IMR-90 (cell line): ENCODE results near the gene AKAP13. TPM values are rescaled to one million over a fixed set of nuclear protein-coding genes. Genes with fewer than 3 reads are reported as not detected.

Experiments
- ATAC-seq: fragments of 200-7000 bp; cut with Tn5 transposase; 2 replicates; pipeline ENCODE4 v1.9.1; 2020; ENCODE audit warnings: low read depth, mild to moderate bottlenecking, moderate library complexity
- BruUV-seq: library from RNA; stranded (reverse); fragments of 400-500 nt; replicated peaks from 2 replicates; lab custom pipeline; 2021; lab: Mats Ljungman, UMichigan
- CTCF ChIA-PET: fragments of 300-600 bp; formaldehyde crosslinking; extraction: SDS; loops from one replicate; lab custom pipeline; 2021; ENCODE audit warnings: antibody characterized with exemption; lab: Yijun Ruan, JAX
- POLR2A ChIA-PET: fragments of 300-600 bp; sonication (Branson Sonifier 250); formaldehyde crosslinking; loops from one replicate; lab custom pipeline; 2022; ENCODE audit warnings: antibody characterized with exemption; ENCODE audit not compliant: unreplicated experiment; lab: Charles Lee
- DNase-seq: peaks from one replicate; pipeline ENCODE4 v3.0.0; 2013
- H2AFZ ChIP-seq: replicated peaks from 2 replicates; pipeline ENCODE3; 2013; ENCODE audit warnings: low read length, mild to moderate bottlenecking; ENCODE audit not compliant: poor library complexity
- H2AK5ac ChIP-seq: 2 replicates; pipeline ENCODE4 v1.6.1; 2013; ENCODE audit warnings: low read depth, low read length, inconsistent platforms
- H2AK9ac ChIP-seq: replicated peaks from 2 replicates; pipeline ENCODE3; 2013; ENCODE audit warnings: mild to moderate bottlenecking, low read depth, low read length, moderate library complexity; ENCODE audit not compliant: poor library complexity
- H2BK120ac ChIP-seq: 2 replicates; pipeline ENCODE4 v1.6.1; 2013; ENCODE audit warnings: low read depth, low read length, inconsistent platforms
- H2BK15ac ChIP-seq: 3 replicates; pipeline ENCODE4 v1.6.1; 2013; ENCODE audit warnings: low read depth, low read length, inconsistent platforms
- H2BK20ac ChIP-seq: 2 replicates; pipeline ENCODE4 v1.6.1; 2013; ENCODE audit warnings: low read depth, mild to moderate bottlenecking, inconsistent platforms, low read length, moderate library complexity
- H2BK5ac ChIP-seq: 2 replicates; pipeline ENCODE4 v1.6.1; 2013; ENCODE audit warnings: mild to moderate bottlenecking, low read depth, low read length, inconsistent platforms; ENCODE audit not compliant: poor library complexity, severe bottlenecking
- H3K14ac ChIP-seq: replicated peaks from 2 replicates; pipeline ENCODE4 v1.6.1; 2013; ENCODE audit warnings: low read depth, low read length, inconsistent platforms
- H3K18ac ChIP-seq: 2 replicates; pipeline ENCODE4 v1.6.1; 2013; ENCODE audit warnings: low read depth, low read length, control low read depth
- H3K23ac ChIP-seq: 2 replicates; pipeline ENCODE4 v1.6.1; 2013; ENCODE audit warnings: low read depth, low read length, inconsistent platforms
- H3K27ac ChIP-seq: 2 replicates; pipeline ENCODE4 v1.5.1; 2013; ENCODE audit warnings: mild to moderate bottlenecking, control low read depth, low read length; ENCODE audit not compliant: insufficient read depth
- H3K27me3 ChIP-seq: 2 replicates; pipeline ENCODE4 v1.6.1; 2013; ENCODE audit warnings: low read length; ENCODE audit not compliant: control insufficient read depth, insufficient read depth
- H3K36me3 ChIP-seq: 2 replicates; pipeline ENCODE4 v1.6.1; 2013; ENCODE audit warnings: low read length, mixed read lengths; ENCODE audit not compliant: control insufficient read depth, insufficient read depth
- H3K4ac ChIP-seq: 2 replicates; pipeline ENCODE4 v1.6.1; 2013; ENCODE audit warnings: low read depth, low read length, inconsistent platforms
- H3K4me1 ChIP-seq: 2 replicates; pipeline ENCODE4 v1.6.1; 2013; ENCODE audit warnings: low read length, mixed read lengths; ENCODE audit not compliant: control insufficient read depth, insufficient read depth
- H3K4me2 ChIP-seq: 2 replicates; pipeline ENCODE4 v1.6.1; 2013; ENCODE audit warnings: low read depth, mild to moderate bottlenecking, control low read depth, low read length, moderate library complexity
- H3K4me3 ChIP-seq: 2 replicates; pipeline ENCODE4 v1.5.1; 2013; ENCODE audit warnings: low read depth, mild to moderate bottlenecking, control low read depth, low read length, moderate library complexity; ENCODE audit not compliant: insufficient read depth
- H3K56ac ChIP-seq: 2 replicates; pipeline ENCODE4 v1.6.1; 2013; ENCODE audit warnings: low read length, inconsistent platforms; ENCODE audit not compliant: insufficient read depth; ENCODE audit errors: extremely low read depth
- H3K79me1 ChIP-seq, 2 experiments: 2 replicates each; pipeline ENCODE4 v1.6.1; 2013; ENCODE audit warnings: low read length in 2 of 2, inconsistent platforms in 1 of 2, low read depth in 1 of 2
- H3K9ac ChIP-seq: 2 replicates; pipeline ENCODE4 v1.6.1; 2013; ENCODE audit warnings: low read depth, low read length, control low read depth
- H3K9me1 ChIP-seq: 2 replicates; pipeline ENCODE4 v1.6.1; 2013; ENCODE audit warnings: low read length, inconsistent platforms; ENCODE audit not compliant: insufficient read depth
- H3K9me3 ChIP-seq: 2 replicates; pipeline ENCODE4 v1.6.1; 2013; ENCODE audit warnings: low read length; ENCODE audit not compliant: control insufficient read depth, insufficient read depth
- H4K20me1 ChIP-seq: 2 replicates; pipeline ENCODE4 v1.6.1; 2013; ENCODE audit warnings: low read length, inconsistent platforms; ENCODE audit not compliant: insufficient read depth
- H4K5ac ChIP-seq: 2 replicates; pipeline ENCODE4 v1.6.1; 2013; ENCODE audit warnings: mild to moderate bottlenecking, low read depth, low read length, control low read depth
- H4K8ac ChIP-seq, 2 experiments: 2 replicates each; pipeline ENCODE4 v1.6.1; 2013; ENCODE audit warnings: low read depth in 2 of 2, low read length in 2 of 2, control low read depth in 1 of 2, inconsistent platforms in 1 of 2
- H4K91ac ChIP-seq: 2 replicates; pipeline ENCODE4 v1.6.1; 2013; ENCODE audit warnings: low read depth, low read length, inconsistent platforms; ENCODE audit not compliant: insufficient read depth
- FOS ChIP-seq: fragments of 150-350 bp; IDR thresholded peaks from 2 replicates; pipeline ENCODE4 v1.6.1; 2016; ENCODE audit warnings: low read depth, low read length
- MAZ ChIP-seq: IDR thresholded peaks from 2 replicates; pipeline ENCODE4 v1.6.1; 2012; ENCODE audit warnings: low read depth, mild to moderate bottlenecking, low read length, improper control_type of control experiment, moderate library complexity, borderline replicate concordance
- WGBS, 2 experiments: methylation state at CpG; one replicate each; pipeline versions ENCODE4 v1.1.5 to v1.1.7; 2013; ENCODE audit warnings: missing lambda C conversion rate in 2 of 2; ENCODE audit not compliant: insufficient read length in 1 of 2; ENCODE audit errors: extremely low coverage in 2 of 2; 5-methylcytosine and 5-hydroxymethylcytosine counted together
- dilution Hi-C: fragments of 300-500 bp; cut with HindIII; formaldehyde crosslinking; loops from one replicate; pipeline ENCODE4 v1.14.3; 2018; ENCODE audit warnings: low sequenced_read_pairs; ENCODE audit not compliant: unreplicated experiment
- in situ Hi-C: fragments of 300-500 bp; cut with MboI; formaldehyde crosslinking; loops from 3 replicates; pipeline ENCODE4 v1.14.3; 2019; ENCODE audit warnings: low sequenced_read_pairs, inconsistent platforms, mixed read lengths
- intact Hi-C: fragments of 100-400 bp; cut with micrococcal nuclease; formaldehyde crosslinking; loops from 2 replicates; pipeline ENCODE4 v1.10.0; 2022
- polyA plus RNA-seq, 3 experiments: library from polyadenylated mRNA; depleted of rRNA; stranded (reverse); fragments of >200 nt; gene quantifications; 2 replicates each; pipeline ENCODE4 v1.2.3, GENCODE V29; 2012; ENCODE audit warnings: low replicate concordance in 1 of 3
- total RNA-seq: library from RNA; depleted of rRNA; stranded (reverse); fragments of >200 nt; gene quantifications from 2 replicates; pipeline ENCODE4 v1.2.3, GENCODE V29; 2012

AKAP13 gene
- total and polyA plus RNA-seq, 2 of the 4 experiments (the other 2 are of a cell fraction) = 10.4 to 46.4 TPM

GRCh38 chr15:85473455-85473854, 93.1 kb downstream of the AKAP13 start:
- no peak overlapping the region for H2AK9ac ChIP-seq
- peak overlapping the region; percentile 41 for H3K14ac ChIP-seq
- 0 out of 3 replicates have a peak overlapping the region, but pooled peaks have one; percentile 1 for H2BK15ac ChIP-seq
- peak overlapping the region; percentile 76; the same call in 1 of the 2 replicates for H3K23ac ChIP-seq
- dilution Hi-C loops (no loop called here), intact Hi-C loops (loop anchor here (5.0 kb wide), 1 partner anchor 1894 kb away; no protein-coding TSS in a partner anchor), in situ Hi-C loops (no loop called here)
- TF ChIP-seq FOS (peak; percentile 19; the same call in 1 of the 2 replicates), MAZ (no peak)
- no peaks in the 10 kb centered on the region for H3K9me3 ChIP-seq
- DNase-seq (peak; percentile 71), ATAC-seq (peak; percentile 80)
- POLR2A ChIA-PET = no interaction called here
- peaks cover 13% of the 10 kb centered on the region for H3K9me1 ChIP-seq
- H3K18ac ChIP-seq = no peak overlapping the region
- H3K9ac ChIP-seq = no peak overlapping the region
- peaks cover 20% of the 10 kb centered on the region; the same call in 1 of the 2 replicates for H4K20me1 ChIP-seq
- no peaks in the 10 kb centered on the region for H3K36me3 ChIP-seq
- H3K4me3 ChIP-seq = no peak overlapping the region
- H3K4me1 ChIP-seq = peaks cover 13% of the 10 kb centered on the region
- CTCF ChIA-PET = no interaction called here
- no peak overlapping the region for H3K56ac ChIP-seq
- H3K4ac ChIP-seq = peak overlapping the region; percentile 21; the same call in 1 of the 2 replicates
- H3K27me3 ChIP-seq = no peaks in the 10 kb centered on the region
- no TSS peak for BruUV-seq
- no peak overlapping the region for H2BK20ac ChIP-seq
- peaks cover 45 to 78% of the 10 kb centered on the region in 2 experiments for H3K79me1 ChIP-seq
- H4K8ac ChIP-seq = peak overlapping the region in 1 of 2 experiments; percentile 34; a peak in 1 of 4 replicates
- H2AK5ac ChIP-seq = peak overlapping the region; percentile 72
- H2AFZ ChIP-seq = no peak overlapping the region
- no CpG with 5 or more reads among the region's 3 CpGs for WGBS, 2 experiments
- peak overlapping the region; percentile 14 for H2BK5ac ChIP-seq
- H4K5ac ChIP-seq = peak overlapping the region; percentile 8; the same call in 1 of the 2 replicates
- H3K27ac ChIP-seq = no peak overlapping the region
- H4K91ac ChIP-seq = no peak overlapping the region; the same call in 1 of the 2 replicates
- peak overlapping the region; percentile 44 for H3K4me2 ChIP-seq
- H2BK120ac ChIP-seq = no peak overlapping the region
